Hematopoietic multipotent progenitor cell treated with erythropoietin and hydrocortisone succinate and interleukin-3 and kit ligand, for 15 days (in vitro differentiated cells): ENCODE results near the gene ARRB2.
A peak's percentile ranks its signal among the peaks of the same experiment; 100 is the strongest.
"Not testable (repeated sequence)": the region's sequence is repeated elsewhere in the genome, so short reads cannot be mapped to it uniquely, and the experiment has no call there.

ENCODE experiments used
- DNase-seq: peaks from one replicate; pipeline ENCODE4 v3.0.0-alpha.2; 2015; ENCODE audit warnings: low spot score

Gene ARRB2

DNA sequence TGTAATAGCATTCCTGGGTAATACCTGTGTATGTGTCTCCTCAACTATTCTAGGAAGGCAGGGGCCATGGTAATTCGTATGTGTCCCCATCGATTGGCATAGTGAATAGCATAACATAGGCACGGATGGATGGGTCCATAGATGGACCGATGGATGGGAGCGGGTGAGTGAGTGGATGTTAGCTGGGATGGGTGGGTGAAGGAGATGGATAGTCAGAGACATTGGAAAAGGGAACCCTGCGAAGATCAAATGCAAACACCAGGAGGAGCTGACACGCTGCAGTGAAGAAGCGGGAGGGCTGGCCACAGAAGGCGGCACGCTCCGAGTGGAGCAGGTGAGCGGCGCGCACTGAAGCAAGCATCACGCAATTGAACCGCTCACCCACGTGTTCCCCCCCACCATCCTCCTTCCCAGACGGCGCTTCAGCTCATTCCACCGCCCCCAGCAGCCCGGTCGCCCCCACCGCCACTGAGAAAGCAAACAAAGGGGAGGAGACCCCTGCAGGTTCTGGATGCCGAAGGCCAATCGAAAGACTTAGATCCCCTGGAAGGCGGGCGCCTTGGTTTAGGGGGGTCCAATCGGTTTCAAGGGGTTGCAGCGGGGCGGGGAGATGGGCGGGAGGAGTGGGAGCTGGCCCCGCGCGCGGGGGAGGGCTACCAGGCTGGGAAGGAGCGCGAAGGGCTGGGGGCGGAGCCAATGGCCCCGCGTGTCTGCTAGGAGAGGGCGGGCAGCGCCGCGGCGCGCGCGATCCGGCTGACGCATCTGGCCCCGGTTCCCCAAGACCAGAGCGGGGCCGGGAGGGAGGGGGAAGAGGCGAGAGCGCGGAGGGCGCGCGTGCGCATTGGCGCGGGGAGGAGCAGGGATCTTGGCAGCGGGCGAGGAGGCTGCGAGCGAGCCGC is at the start of gene ARRB2:
ARRB2 (plus strand) TSS at position 839 of the 899 bp plus-strand sequence. CDS start 90 bp downstream, outside the sequence.
- DNase-seq: peak; percentile 97

DNA sequence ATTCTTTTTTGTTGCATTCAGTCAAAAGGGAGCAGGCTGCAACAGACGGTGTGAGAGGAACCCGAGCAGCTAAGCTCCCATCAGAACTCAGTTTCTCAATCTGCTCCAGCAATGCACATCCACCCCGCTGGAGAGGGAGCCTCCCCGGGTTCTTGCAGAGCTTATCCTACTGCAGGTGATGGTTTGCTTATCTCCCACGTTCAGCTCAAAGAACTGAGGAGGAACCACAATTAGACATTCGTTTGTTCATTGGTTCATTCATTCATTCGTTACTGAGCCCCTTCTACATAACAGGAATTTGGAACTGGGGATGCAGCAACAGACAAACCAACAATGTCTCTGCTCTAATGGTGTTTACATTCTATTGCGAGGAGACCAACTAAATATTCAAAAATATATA is 46.7 kb upstream of the ARRB2 start:
- no peak for DNase-seq

DNA sequence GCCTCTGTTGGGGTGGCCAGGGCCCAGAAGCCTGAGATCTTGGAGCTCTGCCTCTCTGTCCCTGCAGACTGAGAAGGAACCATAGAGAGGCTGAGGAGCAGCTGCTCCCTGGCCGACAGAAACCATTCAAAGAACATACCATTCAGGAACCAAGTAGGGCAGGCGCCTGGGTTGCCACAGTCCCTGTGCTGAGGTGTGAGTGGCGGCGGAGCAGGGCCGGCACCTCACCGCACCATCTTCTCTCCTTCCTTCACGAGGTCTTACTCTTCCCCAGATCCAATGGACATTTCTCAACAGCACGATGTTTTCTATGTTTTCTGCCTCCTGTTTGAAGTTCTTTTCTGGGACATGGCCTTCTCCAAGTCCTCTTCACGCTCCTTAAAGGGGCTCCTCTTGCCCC is 46.2 kb upstream of the ARRB2 start:
- no peak for DNase-seq

DNA sequence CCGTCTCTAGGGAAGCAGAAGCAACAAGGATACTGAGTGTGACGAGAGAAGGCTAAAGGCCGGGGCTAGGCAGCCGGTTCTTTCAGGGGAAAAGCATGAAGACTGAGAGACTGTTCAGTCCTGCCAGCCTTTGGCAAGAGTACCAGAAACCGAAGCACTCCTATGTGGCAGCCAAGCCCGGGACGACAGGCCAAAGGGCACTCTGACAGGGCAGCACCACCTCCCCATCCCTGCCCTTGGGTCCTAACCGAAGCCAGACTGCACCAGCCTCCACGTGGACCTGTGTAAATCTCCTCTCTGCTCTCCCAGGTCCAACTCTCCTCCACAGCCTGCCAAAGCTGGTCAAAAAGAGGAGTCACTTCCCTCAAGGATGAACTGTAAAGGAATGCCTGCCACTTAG is 45.4 kb upstream of the ARRB2 start:
- DNase-seq: no peak

DNA sequence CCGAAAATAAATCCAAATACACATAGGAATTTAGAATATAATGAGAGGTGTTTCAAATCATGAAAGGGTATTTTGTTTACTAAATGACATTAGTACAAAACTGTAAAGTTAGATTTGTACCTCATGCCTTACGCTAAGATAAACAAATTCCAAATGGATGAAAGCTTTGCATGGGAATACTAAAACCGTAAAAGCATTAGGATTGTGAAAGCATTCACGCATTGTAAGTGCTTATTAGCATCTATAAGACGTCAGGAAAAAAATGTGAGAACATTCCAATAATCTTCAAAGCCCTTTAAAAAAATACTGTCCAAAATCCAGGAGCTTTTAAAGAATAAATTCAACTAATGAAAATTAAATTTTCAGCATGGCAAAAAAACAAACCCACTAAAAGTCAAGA is 44.1 kb upstream of the ARRB2 start:
- DNase-seq: no peak

DNA sequence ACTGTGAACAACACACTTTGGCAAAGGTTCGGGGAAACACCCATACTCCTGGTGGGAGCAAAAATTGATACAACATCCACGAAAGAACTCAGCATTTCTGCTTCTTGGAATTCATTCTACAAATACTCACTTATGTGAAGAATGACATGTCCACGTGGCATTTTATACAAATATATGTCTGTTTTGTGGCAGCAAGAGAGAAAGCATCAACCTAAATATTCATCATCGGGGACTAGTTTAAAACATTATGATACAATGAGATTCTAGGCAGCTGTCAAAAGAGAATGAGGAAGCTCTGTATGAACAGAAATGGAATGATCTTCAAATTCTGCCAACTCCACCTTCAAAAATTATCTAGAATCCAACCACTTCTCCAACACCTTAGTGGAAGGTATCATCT is 43.3 kb upstream of the ARRB2 start:
- no peak for DNase-seq

DNA sequence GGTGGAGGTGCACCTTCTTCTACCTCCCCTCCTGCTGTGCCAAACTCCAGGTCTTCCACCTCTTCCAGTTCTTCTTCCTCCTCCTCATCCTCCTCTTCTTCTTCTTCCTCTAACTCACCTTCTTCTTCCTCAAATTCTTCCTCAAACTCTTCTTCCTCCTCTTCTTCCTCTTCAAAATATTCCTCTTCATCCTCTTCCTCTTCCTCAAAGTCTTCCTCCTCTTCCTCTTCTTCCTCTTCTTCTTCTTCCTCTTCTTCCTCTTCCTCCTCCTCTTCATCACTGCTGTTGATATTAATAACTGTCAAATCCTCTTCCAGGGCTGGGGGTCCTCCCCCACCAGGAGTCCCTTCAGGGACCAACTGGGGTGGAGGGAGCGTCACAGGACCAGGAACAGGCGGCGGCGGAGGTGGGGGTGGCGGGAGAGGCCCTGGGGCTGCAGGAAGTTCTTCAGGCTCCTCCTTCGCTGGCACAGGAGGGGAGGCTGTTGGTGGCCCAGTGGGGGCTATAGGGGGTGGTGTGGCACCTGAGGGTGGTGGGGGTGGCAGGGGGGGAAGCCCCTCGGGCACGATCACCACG is 38.3 kb upstream of the ARRB2 start:
- DNase-seq: no peak

DNA sequence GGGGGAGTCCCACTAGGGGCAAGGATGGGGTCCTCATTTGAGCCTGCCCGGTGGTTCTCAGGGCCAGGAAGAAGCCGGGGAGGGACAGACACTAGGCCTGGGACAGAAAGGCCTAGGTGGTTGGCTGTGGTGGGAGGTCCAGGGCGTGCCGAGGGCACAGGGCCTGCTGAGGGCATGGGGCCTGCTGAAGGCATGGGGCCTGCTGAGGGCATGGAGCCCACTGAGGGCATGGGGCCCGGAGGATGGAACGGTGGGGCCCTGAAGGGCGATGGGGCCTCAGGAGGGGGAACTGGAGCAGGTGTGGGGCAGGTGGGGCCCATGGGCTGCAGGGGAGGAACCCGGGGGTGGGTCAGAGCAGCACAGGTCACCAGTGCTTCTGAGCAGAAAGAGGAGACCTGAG is 37.7 kb upstream of the ARRB2 start:
- no peak for DNase-seq

DNA sequence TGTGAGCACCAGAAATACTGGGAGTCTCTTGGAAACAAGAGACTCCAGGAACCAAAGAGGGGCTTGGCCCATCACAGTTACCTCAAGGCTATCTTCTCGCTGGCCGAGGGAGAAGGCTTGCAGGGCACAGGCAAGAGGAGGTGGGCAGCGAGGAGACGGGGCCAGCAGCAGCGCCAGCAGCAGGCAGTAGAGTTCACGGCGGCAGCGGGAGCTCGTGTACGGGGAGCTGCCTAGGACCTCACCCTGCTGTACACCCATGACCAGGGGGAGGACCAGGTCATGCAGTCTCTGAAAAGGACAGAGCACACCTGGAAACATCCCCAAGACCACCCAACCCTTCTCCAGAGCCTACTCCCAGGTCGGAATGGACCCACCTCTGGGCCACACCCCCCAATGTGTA is 37.3 kb upstream of the ARRB2 start:
- DNase-seq: no peak

DNA sequence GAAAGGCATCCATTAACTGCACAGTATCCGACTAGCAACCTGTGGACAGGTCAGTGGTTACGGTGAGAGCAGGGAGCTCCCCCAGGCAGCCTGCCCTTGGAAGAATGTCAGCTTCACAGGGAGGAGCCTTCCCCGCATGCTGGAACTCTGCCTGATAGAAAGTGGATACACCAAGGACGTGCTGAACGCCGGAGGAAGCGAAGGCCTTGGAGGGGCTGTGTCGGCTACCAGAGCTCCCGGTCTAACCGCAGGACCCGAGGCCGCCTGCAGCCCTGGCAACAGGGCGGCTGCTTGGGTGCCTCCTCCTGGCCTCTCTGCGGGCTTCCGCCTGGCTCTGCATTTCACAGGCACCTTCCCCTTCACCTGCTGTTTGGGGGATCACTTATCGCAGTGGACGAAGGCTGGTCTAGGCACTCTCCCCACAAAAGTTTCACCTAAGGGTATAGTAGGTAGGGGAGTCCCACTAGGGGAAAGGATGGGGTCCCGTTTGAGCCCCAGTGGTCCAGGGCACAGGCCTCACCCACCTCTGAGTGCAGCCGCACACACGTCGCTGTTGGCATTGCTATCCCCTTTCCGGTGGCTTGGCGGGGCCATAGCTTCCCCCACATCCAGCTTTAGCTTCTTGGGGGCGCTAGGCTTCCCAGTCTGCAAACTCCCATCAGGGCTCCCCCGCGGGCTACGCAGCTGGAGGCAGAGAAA is 36.3 kb upstream of the ARRB2 start:
- no peak for DNase-seq

DNA sequence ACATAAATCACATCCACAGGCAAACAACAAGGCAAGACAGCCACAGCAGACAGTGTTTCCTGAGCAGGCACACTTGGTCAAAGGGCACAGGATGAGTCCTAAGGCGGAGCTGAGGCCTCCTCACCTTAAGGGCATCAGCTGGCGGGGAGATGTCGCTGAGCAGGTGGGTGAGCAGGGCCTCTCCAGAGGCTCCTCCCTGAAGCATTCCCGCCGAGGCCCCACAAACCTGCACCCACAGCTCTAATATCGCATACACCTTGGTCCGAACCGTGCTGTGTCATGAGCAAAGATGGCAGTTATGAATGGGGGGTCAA is 35.8 kb upstream of the ARRB2 start:
- no peak for DNase-seq

DNA sequence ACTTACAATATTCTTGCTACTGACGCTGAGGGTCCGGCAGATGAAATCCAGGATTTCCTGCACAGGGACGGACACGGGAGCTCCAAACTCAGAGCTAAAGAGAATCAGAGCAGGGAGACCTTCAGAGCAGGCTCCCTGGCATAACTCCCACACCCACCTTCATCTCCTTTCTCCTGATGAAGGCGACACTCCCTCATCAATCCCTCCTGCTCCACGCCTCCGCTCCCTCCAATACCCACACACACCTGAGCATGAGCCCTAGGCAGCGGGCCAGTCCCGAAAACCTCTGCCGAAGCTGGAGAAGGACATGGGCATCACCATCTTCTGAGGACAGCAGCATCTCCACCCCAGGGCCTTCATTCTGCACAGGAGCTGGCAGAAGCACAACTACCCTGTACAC is 34.6 kb upstream of the ARRB2 start:
- DNase-seq: no peak

DNA sequence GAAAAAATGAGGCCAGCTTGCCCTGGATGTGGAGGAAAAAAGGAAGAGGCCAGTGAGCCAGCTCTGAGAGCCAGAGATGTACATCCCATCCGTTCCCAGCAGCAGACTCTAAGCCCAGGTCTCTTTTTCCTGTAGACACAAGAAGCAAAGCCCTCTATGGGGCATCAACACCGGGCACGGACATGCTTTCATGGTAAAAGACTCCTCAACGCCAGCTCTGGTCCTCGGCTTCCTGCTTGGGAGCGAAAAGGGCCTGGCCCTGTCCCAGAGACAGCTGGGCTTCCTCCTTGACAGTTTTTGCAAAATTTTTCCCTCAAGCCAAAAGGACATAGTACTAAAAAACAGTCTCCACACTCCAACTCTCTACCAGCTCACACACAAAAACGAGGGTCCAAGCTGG is 33.6 kb upstream of the ARRB2 start:
- no peak for DNase-seq

DNA sequence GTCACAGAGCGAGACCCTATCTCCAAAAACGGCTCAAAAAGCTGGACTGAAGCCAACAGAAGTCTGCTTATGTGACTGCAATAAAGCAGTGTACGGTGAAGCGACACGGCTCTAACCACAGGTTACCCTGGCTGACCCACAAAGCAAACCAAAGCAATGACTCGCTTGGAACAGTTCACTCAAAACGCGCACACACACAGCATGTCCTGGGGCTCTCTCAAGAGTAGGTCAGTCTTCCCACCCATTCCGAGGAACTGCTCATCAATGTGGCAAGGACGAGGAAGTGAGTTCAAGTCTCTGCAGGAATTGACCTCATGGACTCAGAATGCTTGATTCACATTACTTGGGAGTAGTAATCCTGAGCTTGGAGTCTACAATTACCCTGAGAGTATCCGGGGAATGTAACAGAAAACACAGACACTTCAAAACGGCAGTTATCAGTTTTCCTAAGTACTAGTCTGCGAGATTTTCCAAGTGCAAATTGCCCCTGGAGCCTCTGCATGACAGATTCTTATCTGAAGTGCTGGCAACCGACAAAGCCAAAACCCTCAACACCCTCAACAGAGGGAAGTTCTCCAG is 31.9 kb upstream of the ARRB2 start:
- DNase-seq: no peak

DNA sequence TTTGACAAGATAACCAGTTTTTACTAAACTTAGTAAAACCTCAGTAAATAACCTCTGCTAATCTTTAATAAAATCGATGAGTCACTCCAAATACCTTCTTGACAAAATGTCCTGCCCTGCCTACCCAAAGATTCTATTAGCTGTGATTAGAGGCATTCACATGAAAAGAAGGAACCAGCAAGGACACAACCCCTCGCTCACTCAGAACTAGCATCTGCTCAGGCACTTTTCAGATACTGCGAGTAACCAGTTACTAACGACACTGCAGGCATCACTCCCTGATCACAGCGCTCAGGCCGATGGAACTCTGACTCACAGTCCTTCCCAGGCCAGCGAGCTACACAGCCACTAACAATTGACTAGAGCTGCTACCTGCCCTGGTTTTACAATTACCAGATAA is 30.8 kb upstream of the ARRB2 start:
- no peak for DNase-seq

DNA sequence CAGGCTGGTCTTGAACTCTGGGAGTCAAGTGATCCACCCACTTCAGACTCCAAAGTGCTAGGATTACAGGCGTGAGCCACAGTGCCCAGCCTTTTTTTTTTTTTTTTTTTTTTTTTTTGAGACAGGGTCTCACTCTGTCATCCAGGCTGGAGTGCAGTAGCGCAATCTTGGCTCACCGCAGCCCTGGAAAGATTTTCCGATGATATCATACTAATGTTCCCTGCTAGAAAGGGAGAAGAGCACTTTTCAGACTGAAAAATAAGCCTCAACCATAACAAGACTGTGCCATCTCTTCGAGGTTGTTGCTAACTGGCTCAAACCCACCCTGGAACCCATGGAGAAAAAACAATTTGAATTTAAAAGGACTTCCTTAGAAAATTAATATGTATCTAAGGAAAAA is 26.7 kb upstream of the ARRB2 start:
- not testable (repeated sequence) for DNase-seq

DNA sequence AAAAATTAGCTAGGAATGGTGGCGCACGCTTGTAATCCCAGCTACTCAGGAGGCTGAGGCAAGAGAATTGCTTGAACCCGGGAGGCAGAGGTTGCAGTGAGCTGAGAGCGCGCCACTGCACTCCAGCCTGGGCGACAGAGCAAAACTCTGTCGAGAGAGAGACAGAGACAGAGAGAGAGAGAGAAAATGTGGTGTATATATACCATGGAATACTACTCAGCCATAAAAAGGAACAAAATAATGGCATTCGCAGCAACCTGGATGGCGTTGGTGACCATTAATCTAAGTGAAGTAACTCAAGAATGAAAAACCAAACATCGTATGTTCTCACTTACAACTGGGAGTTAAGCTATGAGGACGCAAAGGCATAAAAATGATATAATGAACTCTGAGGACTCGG is 20.6 kb upstream of the ARRB2 start:
- DNase-seq: not testable (repeated sequence)

DNA sequence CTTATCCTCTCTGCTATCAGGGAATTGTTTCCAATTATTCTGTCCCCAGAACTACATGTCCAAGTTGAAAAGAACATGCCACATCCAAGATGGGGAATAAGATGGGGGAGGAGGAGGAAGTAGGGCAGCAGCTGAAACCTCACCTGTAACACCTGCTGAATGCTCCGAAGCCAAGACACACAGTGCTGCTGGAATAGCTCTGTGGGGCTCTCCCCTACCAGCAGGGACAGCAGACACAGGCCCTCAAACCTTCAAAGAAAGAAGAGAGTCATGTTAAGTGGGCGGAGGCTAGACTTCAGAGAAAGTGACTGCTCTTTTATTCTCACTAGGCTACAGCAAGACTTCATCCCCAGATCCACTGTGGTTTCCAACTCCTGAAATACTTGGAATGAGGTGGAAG is 19.7 kb upstream of the ARRB2 start:
- no peak for DNase-seq

DNA sequence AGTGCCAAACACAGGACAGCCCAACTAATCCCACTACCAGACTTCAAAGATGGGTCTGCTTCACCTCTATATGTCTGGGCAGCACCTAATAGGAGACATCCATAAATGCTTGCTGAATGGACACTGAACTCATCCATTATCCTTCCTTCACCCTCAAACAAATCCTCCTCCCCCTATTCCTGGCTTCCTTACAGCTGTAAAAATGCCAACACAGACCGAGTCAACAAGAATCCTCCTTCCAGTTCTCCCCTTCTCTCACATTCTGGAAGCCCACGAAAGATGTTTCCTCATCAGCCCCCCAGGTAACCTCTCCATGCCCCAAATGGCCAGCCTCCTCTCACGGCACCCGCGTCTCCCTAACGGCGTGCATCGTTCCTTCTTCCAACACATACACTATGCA is 18.7 kb upstream of the ARRB2 start:
- no peak for DNase-seq

DNA sequence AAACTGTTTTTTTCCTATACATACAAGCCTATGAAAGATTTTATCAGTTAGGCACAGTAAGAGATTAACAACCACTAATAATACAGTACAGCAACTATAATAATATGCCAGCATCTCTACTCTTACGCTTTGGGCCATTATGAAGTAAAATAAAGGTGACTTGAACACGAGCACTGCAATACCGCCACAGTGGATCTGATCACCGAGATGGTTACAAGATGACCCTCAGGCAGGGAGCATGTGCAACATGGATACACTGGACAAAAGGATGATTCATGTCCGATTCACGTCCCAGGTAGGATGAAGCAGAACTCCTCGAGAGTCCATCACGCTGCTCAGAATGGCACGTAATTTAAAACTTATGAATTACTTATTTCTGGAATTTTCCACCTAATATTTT is 17.0 kb upstream of the ARRB2 start:
- no peak for DNase-seq

DNA sequence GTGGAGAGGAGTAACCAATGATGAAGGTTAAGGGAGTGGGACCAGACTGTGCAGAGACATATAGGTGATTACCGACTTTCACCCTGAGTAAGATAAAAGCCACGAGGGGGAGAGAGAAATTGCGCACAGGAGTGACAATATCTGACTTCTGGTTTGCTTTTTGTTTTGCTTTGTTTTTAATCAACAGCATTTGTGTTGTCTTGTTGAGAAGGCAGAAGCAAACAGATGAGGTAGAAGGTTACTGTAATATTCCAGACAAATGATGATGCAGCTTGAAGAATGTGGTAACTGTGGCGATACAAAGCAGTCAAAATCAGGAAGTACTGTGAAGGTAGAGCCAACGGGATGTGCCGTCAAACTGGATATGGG is 14.0 kb upstream of the ARRB2 start:
- no peak for DNase-seq

DNA sequence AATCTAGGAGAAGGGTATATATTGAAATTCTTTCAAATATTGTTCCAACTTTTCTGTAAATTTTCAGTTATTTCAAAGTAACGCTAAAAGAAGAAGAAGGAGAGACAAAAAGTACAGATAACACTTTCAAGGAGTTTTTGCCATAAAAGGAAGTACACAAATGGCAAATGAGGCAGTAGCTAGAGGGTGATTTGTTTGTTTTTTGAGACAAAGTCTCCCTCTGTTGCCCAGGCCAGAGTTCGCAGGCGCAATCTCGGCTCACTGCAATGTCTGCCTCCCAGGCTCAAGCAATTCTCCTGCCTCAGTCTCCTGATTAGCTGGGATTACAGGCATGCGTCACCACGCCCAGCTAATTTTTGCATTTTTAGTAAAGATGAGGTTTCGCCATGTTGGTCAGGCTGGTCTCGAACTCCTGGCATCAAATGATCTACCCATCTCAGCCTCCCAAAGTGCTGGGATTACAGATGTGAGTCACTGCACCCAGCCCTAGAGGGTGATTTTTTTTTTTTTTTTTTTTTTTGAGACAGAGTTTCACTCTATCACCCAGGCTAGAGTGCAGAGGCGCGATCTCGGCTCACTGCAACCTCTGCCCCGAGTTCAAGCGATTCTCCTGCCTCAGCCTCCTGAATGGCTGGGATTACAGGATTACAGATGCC is 10.9 kb upstream of the ARRB2 start:
- not testable (repeated sequence) for DNase-seq

DNA sequence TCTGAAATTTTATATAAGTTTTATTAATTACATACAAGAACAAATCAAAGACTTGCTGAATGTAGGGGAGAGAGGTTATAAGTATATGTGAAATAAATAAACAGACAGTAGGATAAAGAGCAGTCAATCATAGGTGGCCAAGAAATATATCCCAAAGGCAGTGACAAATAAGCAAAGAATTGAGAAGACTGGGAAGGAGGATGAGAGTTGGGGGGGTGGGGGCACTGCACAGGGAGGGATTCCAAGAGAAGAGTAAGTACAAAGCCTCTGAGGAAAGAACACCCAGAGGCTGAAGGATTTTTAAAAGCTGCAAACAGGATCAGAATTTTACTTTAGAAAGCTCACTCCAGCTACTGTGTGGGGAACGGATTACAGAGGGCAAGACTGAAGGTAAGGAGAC is 9.3 kb upstream of the ARRB2 start:
- DNase-seq: no peak
